GM10248 (cell line): ENCODE measurements around the gene TAC4.

ENCODE experiments used
- CTCF ChIA-PET: fragments of 300-600 bp; sonication (Branson Sonifier 250); formaldehyde crosslinking; extraction: SDS; loops from one replicate; lab custom pipeline; 2021; ENCODE audit warnings: antibody characterized with exemption; lab: Yijun Ruan, JAX
- POLR2A ChIA-PET: fragments of 350-650 bp; sonication (Branson Sonifier 250); formaldehyde crosslinking; extraction: SDS; loops from one replicate; lab custom pipeline; 2020; ENCODE audit warnings: antibody characterized with exemption; lab: Yijun Ruan, JAX
- DNase-seq: peaks from one replicate; pipeline ENCODE4 v3.0.0; 2012; ENCODE audit errors: extremely low spot score
- CTCF ChIP-seq: IDR thresholded peaks from 2 replicates; pipeline ENCODE4 v1.5.1; 2012; ENCODE audit warnings: mild to moderate bottlenecking, low read depth; ENCODE audit errors: extremely low read depth, missing control alignments, control extremely low read depth

The TAC4 gene

GRCh38 chr17:49822829-49823228 is 25.0 kb downstream of the TAC4 start:
- DNase-seq, result no peak
- POLR2A ChIA-PET, result no interaction called here
- no peak for TF ChIP-seq CTCF
- CTCF ChIA-PET, result no interaction called here

GRCh38 chr17:49821916-49822315 is 26.0 kb downstream of the TAC4 start:
- ChIA-PET CTCF (interaction anchor here (0.9 kb wide), 1 partner anchor 10 kb away, joined by 3 read pairs; no protein-coding TSS in a partner anchor), POLR2A (interaction anchor here (0.6 to 0.7 kb wide), 2 partner anchors 58 to 503 kb away, joined by 3 read pairs; no protein-coding TSS in a partner anchor)
- DNase-seq, result no peak
- no peak for TF ChIP-seq CTCF

- CTCF ChIA-PET, result interaction anchor here (0.9 to 1.3 kb wide), 2 partner anchors 8 to 10 kb away, joined by 3 to 4 read pairs; no protein-coding TSS in a partner anchor
- POLR2A ChIA-PET, result interaction anchor here (0.6 to 0.7 kb wide), 2 partner anchors 57 to 504 kb away, joined by 3 read pairs; no protein-coding TSS in a partner anchor
- no peak for DNase-seq
- TF ChIP-seq CTCF, result no peak
Measured at GRCh38 chr17:49821466-49821865, 26.4 kb downstream of the TAC4 start.

GRCh38 chr17:49820773-49821172 is 27.1 kb downstream of the TAC4 start:
- POLR2A ChIA-PET, result interaction anchor here (0.6 kb wide), 1 partner anchor 20 kb away, joined by 3 read pairs; no protein-coding TSS in a partner anchor
- no peak for DNase-seq
- TF ChIP-seq CTCF, result no peak
- CTCF ChIA-PET, result interaction anchor here (1.3 kb wide), 1 partner anchor 9 kb away, joined by 4 read pairs; no protein-coding TSS in a partner anchor

- no peak for DNase-seq
- POLR2A ChIA-PET, result interaction anchor here (0.5 kb wide), 1 partner anchor 142 kb away, joined by 8 read pairs; no protein-coding TSS in a partner anchor
- CTCF ChIA-PET, result no interaction called here
- TF ChIP-seq CTCF, result no peak
Measured at GRCh38 chr17:49819651-49820050, 28.2 kb downstream of the TAC4 start.

GRCh38 chr17:49819138-49819537 is 28.7 kb downstream of the TAC4 start:
- CTCF ChIA-PET, result no interaction called here
- TF ChIP-seq CTCF, result no peak
- DNase-seq, result no peak
- POLR2A ChIA-PET, result no interaction called here

GRCh38 chr17:49817993-49818392 is 29.9 kb downstream of the TAC4 start:
- POLR2A ChIA-PET, result no interaction called here
- CTCF ChIA-PET, result no interaction called here
- TF ChIP-seq CTCF, result no peak
- DNase-seq, result no peak
